Ovary (tissue), 9 donors: ENCODE measurements around the gene OBSCN. TPM values are rescaled to one million over a fixed set of nuclear protein-coding genes. Genes with fewer than 3 reads are reported as not detected.

Source experiments
- DNase-seq, 5 donors: peaks; one replicate each; pipeline ENCODE4 v3.0.0-alpha.2; 2019 to 2020
- H3K27ac ChIP-seq, 2 donors: fragments of 200-600 bp; one replicate each; pipeline versions ENCODE4 v1.5.1 to v1.8.0; 2019 to 2022
- H3K27me3 ChIP-seq: fragments of 200-600 bp; one replicate; pipeline ENCODE4 v1.8.0; 2022
- H3K36me3 ChIP-seq: fragments of 200-600 bp; sonication (generic); one replicate; pipeline ENCODE4 v1.5.1; 2019
- H3K4me1 ChIP-seq: one replicate; pipeline ENCODE4 v1.8.1; 2013; ENCODE audit warnings: mild to moderate bottlenecking, moderate library complexity; ENCODE audit not compliant: insufficient read depth
- H3K4me3 ChIP-seq: fragments of 200-600 bp; sonication (generic); one replicate; pipeline ENCODE4 v1.5.1; 2017
- H3K9me3 ChIP-seq, 2 donors: fragments of 200-600 bp in 1 of 2; sonication (generic) in 1 of 2; one replicate each; pipeline versions ENCODE4 v1.5.1 to v1.8.1; 2013 to 2019; ENCODE audit warnings: mild to moderate bottlenecking in 1 of 2, moderate library complexity in 1 of 2
- CTCF ChIP-seq, 3 donors: fragments of 450-650 bp in 2 of 3; fragments of 200-600 bp in 1 of 3; IDR thresholded peaks; one replicate each; pipeline versions ENCODE4 v1.5.1 to v1.8.0; 2016 to 2022; ENCODE audit warnings: antibody characterized with exemption in 3 of 3, mild to moderate bottlenecking in 1 of 3
- EP300 ChIP-seq: sonication (generic); formaldehyde crosslinking; IDR thresholded peaks from one replicate; pipeline ENCODE4 v1.6.1; 2017; ENCODE audit warnings: antibody characterized with exemption
- POLR2A ChIP-seq: fragments of 450-650 bp; IDR thresholded peaks from one replicate; pipeline ENCODE4 v1.6.1; 2017; ENCODE audit warnings: antibody characterized with exemption, mild to moderate bottlenecking, moderate library complexity
- WGBS, 3 donors: extraction: QIAGEN DNeasy Blood & Tissue Kit in 1 of 3; methylation state at CpG; one replicate each; pipeline versions ENCODE4 v1.1.5 to v1.1.7; 2013 to 2017; 5-methylcytosine and 5-hydroxymethylcytosine counted together
- intact Hi-C, 4 donors: fragments of 100-400 bp; cut with DNase I; formaldehyde crosslinking; loops; one replicate each; pipeline versions ENCODE4 v1.11.0 to v1.15.1; 2022 to 2023
- polyA plus RNA-seq, 2 donors: library from polyadenylated mRNA; stranded (reverse); fragments of 200-250 nt in 1 of 2; fragments of 350-450 nt in 1 of 2; fragmentation: Illumina TruSeq in 1 of 2; extraction: RNeasy Lipid Tissue Mini Kit (QIAGEN cat#74804) in 1 of 2; gene quantifications; one replicate each; pipeline ENCODE4 v1.2.3, GENCODE V29; 2013 to 2014
- total RNA-seq, 7 donors: library from RNA; depleted of rRNA in 2 of 7; stranded (reverse); fragments of >200 nt in 2 of 7; fragmentation: NEBNext Ultra II Directional in 3 of 7; extraction: Animal tissue kit (Norgen Biotek cat#: 25700) in 3 of 7; gene quantifications; one replicate each; pipeline versions ENCODE4 v1.1.0 to v1.2.4, GENCODE V29; 2016 to 2023
- donor health status: DM: no; HTN: no; CAD: no; lungs with moderate emphysema.
- donor health status: DM: no; HTN: no; CAD: no.
- donor health status: Bipolar disorder and iron deficiency.
- donor health status: DM: yes; HTN: yes; CAD: no.
- donor health status: DM: no; HTN: no; CAD: no.
- donor health status: DM: yes; HTN: yes; CAD: no.

OBSCN gene
- total and polyA plus RNA-seq, 9 donors: 3.5 to 37.1 (median 29.0) TPM

DNA sequence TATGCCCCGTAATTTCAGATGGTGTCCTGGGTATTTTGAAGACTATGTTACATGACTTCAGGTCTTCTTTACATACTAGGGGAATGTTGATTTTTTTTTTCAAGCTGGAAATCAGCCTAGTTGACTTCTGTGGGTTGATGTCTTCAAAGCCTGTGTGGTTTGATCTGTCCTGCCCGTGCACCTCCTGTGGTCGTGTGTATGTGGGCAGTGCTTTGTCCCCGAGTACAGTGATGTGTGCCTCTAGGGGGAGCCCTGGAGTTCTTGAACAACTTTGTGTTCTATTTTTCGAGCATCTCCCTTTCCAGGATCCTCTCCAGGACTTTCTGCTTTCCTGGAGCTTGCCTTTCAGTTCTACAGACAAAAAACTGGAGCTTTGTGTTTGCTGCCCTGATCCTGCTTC, 28.9 kb downstream of the OBSCN start:
- WGBS, 3 donors: 54 to 59% (median 58%) methylated on average over 5 of the region's 5 CpGs
- no peaks in the 10 kb centered on the region for H3K27me3 ChIP-seq
- H3K36me3 ChIP-seq: no peaks in the 10 kb centered on the region
- H3K4me1 ChIP-seq: no peaks in the 10 kb centered on the region
- no peak for DNase-seq
- intact Hi-C loops: no loop called here
- H3K4me3 ChIP-seq: no peak overlapping the region
- no peaks in the 10 kb centered on the region for H3K9me3 ChIP-seq
- no peak overlapping the region for H3K27ac ChIP-seq
- no peak for TF ChIP-seq EP300
- no peak for TF ChIP-seq CTCF (IDR thresholded peaks at IDR 0.05)
- TF ChIP-seq POLR2A: no peak

GRCh38 chr1:228238007-228238406, 30.2 kb downstream of the OBSCN start:
- Histone ChIP-seq H3K27me3 (no peaks in the 10 kb centered on the region), H3K9me3 (no peaks in the 10 kb centered on the region), H3K4me1 (no peaks in the 10 kb centered on the region), H3K36me3 (no peaks in the 10 kb centered on the region), H3K27ac (no peak overlapping the region), H3K4me3 (no peak overlapping the region)
- TF ChIP-seq POLR2A (no peak), CTCF (IDR thresholded peaks at IDR 0.05) (no peak), EP300 (no peak)
- 89 to 98% (median 94%) methylated on average over 7 of the region's 7 CpGs for WGBS, 3 donors
- DNase-seq: no peak
- intact Hi-C loops: no loop called here

GRCh38 chr1:228238461-228238860, 30.6 kb downstream of the OBSCN start:
- no peak for DNase-seq
- no peak for TF ChIP-seq CTCF (IDR thresholded peaks at IDR 0.05)
- no peak for TF ChIP-seq POLR2A
- TF ChIP-seq EP300: no peak
- WGBS, 3 donors: 62 to 93% (median 81%) methylated on average over 3 of the region's 3 CpGs

GRCh38 chr1:228240411-228241240, 32.8 kb downstream of the OBSCN start:
- Histone ChIP-seq H3K36me3 (no peaks in the 10 kb centered on the region), H3K27ac (no peak overlapping the region), H3K9me3 (peaks cover 5% of the 10 kb centered on the region in 2 donors), H3K4me3 (no peak overlapping the region), H3K4me1 (no peaks in the 10 kb centered on the region), H3K27me3 (no peaks in the 10 kb centered on the region)
- 88 to 90% (median 89%) methylated on average over 13 of the region's 13 CpGs for WGBS, 3 donors
- no peak for DNase-seq
- intact Hi-C loops: no loop called here
- TF ChIP-seq EP300: no peak
- no peak for TF ChIP-seq POLR2A
- TF ChIP-seq CTCF (IDR thresholded peaks at IDR 0.05): no peak

More at GRCh38 chr1:228238461-228238860, 30.6 kb downstream of the OBSCN start:
- Histone ChIP-seq H3K4me3 (no peak overlapping the region), H3K27me3 (no peaks in the 10 kb centered on the region), H3K4me1 (no peaks in the 10 kb centered on the region), H3K9me3 (no peaks in the 10 kb centered on the region), H3K36me3 (no peaks in the 10 kb centered on the region), H3K27ac (no peak overlapping the region)
- intact Hi-C loops: no loop called here
